Frontal cortex (tissue), 4 donors: Measurements from ENCODE around the gene TBC1D1. TPM values are rescaled to one million over a fixed set of nuclear protein-coding genes. Genes with fewer than 3 reads are reported as not detected.

Experiments used
- DNase-seq, 2 donors: peaks; one replicate each; pipeline ENCODE4 v3.0.0; 2012; ENCODE audit warnings: low spot score in 2 of 2
- FAIRE-seq: peaks from 2 replicates; lab custom pipeline; 2012; peaks lifted over from hg19 to GRCh38; lab: Jason Lieb, UNC
- total RNA-seq: library from RNA; depleted of rRNA; stranded (reverse); fragments of >200 nt; gene quantifications from one replicate; pipeline ENCODE4 v1.2.3, GENCODE V29; 2014
- donor health status: control.
- donor health status: control.
- donor health status: control.

TBC1D1 gene
- total RNA-seq, 1 donor from 2014 or later, result 64.8 TPM

GRCh38 chr4:37981844-37982720, 91.2 kb downstream of the TBC1D1 start:
- FAIRE-seq (no peak), DNase-seq (no peak)

GRCh38 chr4:37982736-37983135, 91.9 kb downstream of the TBC1D1 start:
- FAIRE-seq (no peak), DNase-seq (no peak)

GRCh38 chr4:37983951-37984350, 93.1 kb downstream of the TBC1D1 start:
- DNase-seq, result no peak
- no peak for FAIRE-seq

- FAIRE-seq, result no peak
- DNase-seq, result no peak
Observed at GRCh38 chr4:37985730-37986275, 94.9 kb downstream of the TBC1D1 start.

GRCh38 chr4:37988670-37989069, 97.8 kb downstream of the TBC1D1 start:
- DNase-seq (no peak), FAIRE-seq (no peak)

- no peak for DNase-seq
- FAIRE-seq, result no peak
Observed at GRCh38 chr4:37989398-37990260, 98.7 kb downstream of the TBC1D1 start.

GRCh38 chr4:37990731-37991245, 99.9 kb downstream of the TBC1D1 start:
- FAIRE-seq, result no peak

GRCh38 chr4:37991623-37992410, 100.9 kb downstream of the TBC1D1 start:
- FAIRE-seq, result no peak
- DNase-seq, result no peak

More at GRCh38 chr4:37990731-37991245, 99.9 kb downstream of the TBC1D1 start:
- DNase-seq, result no peak

GRCh38 chr4:37993806-37994205, 102.9 kb downstream of the TBC1D1 start:
- FAIRE-seq (no peak), DNase-seq (no peak)

GRCh38 chr4:37994569-37994968, 103.7 kb downstream of the TBC1D1 start:
- DNase-seq, result no peak

GRCh38 chr4:37995299-37995821, 104.5 kb downstream of the TBC1D1 start:
- FAIRE-seq, result no peak
- DNase-seq, result no peak

More at GRCh38 chr4:37994569-37994968, 103.7 kb downstream of the TBC1D1 start:
- no peak for FAIRE-seq

GRCh38 chr4:37995981-37996775, 105.3 kb downstream of the TBC1D1 start:
- DNase-seq, result no peak
- FAIRE-seq, result no peak

GRCh38 chr4:37998226-37998625, 107.3 kb downstream of the TBC1D1 start:
- no peak for FAIRE-seq
- no peak for DNase-seq

GRCh38 chr4:37999000-37999716, 108.3 kb downstream of the TBC1D1 start:
- DNase-seq, result no peak
- FAIRE-seq, result no peak

- DNase-seq (no peak), FAIRE-seq (no peak)
Observed at GRCh38 chr4:37999965-38000364, 109.1 kb downstream of the TBC1D1 start.

GRCh38 chr4:38001927-38002326, 111.0 kb downstream of the TBC1D1 start:
- DNase-seq (no peak), FAIRE-seq (no peak)

GRCh38 chr4:38002451-38003071, 111.7 kb downstream of the TBC1D1 start:
- DNase-seq (no peak), FAIRE-seq (no peak)
